GM04504 (cell line): ENCODE data around the gene PTPRN2.
"Not testable (repeated sequence)": the region's sequence is repeated elsewhere in the genome, so short reads cannot be mapped to it uniquely, and the experiment has no call there.

Experiments
- DNase-seq: peaks from one replicate; pipeline ENCODE4 v3.0.0-alpha.2; 2012; ENCODE audit warnings: low read depth

The PTPRN2 gene

GRCh38 chr7:158264881-158265742 is 322.5 kb downstream of the PTPRN2 start:
- no peak for DNase-seq

GRCh38 chr7:158263964-158264748 is 323.5 kb downstream of the PTPRN2 start:
- no peak for DNase-seq

GRCh38 chr7:158263110-158263963 is 324.3 kb downstream of the PTPRN2 start:
- no peak for DNase-seq

- DNase-seq, result no peak
These were observed 325.1 kb downstream of the PTPRN2 start for GRCh38 chr7:158262284-158263109.

- DNase-seq, result no peak
These were observed 326.0 kb downstream of the PTPRN2 start for GRCh38 chr7:158261362-158262235.

- no peak for DNase-seq
These were observed 326.9 kb downstream of the PTPRN2 start for GRCh38 chr7:158260567-158261361.

- DNase-seq, result no peak
These were observed 327.8 kb downstream of the PTPRN2 start for GRCh38 chr7:158259671-158260418.

GRCh38 chr7:158259141-158259540 is 328.5 kb downstream of the PTPRN2 start:
- no peak for DNase-seq

GRCh38 chr7:158258411-158259130 is 329.1 kb downstream of the PTPRN2 start:
- no peak for DNase-seq

GRCh38 chr7:158257516-158258410 is 329.9 kb downstream of the PTPRN2 start:
- DNase-seq, result no peak

- DNase-seq, result no peak
These were observed 330.6 kb downstream of the PTPRN2 start for GRCh38 chr7:158257001-158257400.

- DNase-seq, result no peak
These were observed 331.4 kb downstream of the PTPRN2 start for GRCh38 chr7:158256091-158256816.

GRCh38 chr7:158255558-158255957 is 332.1 kb downstream of the PTPRN2 start:
- no peak for DNase-seq

- DNase-seq, result no peak
These were observed 332.5 kb downstream of the PTPRN2 start for GRCh38 chr7:158255156-158255555.

GRCh38 chr7:158253670-158254045 is 334.0 kb downstream of the PTPRN2 start:
- DNase-seq, result not testable (repeated sequence)
